Measurements from ENCODE around the gene USP17L17. TPM values are rescaled to one million over a fixed set of nuclear protein-coding genes. Genes with fewer than 3 reads are reported as not detected.

Gene USP17L17
- total RNA-seq, 1 experiment from 2014 or later: not detected

Other genes starting within 250 kb of the USP17L17 start
- not detected in 2 replicates for gene FAM90A26, start 73.5 kb upstream of the USP17L17 start, total RNA-seq (2014; rRNA removed; shearing (Covaris generic))
- gene USP17L10, start 33.2 kb upstream of the USP17L17 start, total RNA-seq (2014; rRNA removed; shearing (Covaris generic)): not detected in 2 replicates
- not detected in 2 replicates for gene USP17L11, start 28.5 kb upstream of the USP17L17 start, total RNA-seq (2014; rRNA removed; shearing (Covaris generic))
- not detected in 2 replicates for gene USP17L12, start 23.7 kb upstream of the USP17L17 start, total RNA-seq (2014; rRNA removed; shearing (Covaris generic))
- not detected in 2 replicates for gene USP17L13, start 19.0 kb upstream of the USP17L17 start, total RNA-seq (2014; rRNA removed; shearing (Covaris generic))
- not detected in 2 replicates for gene USP17L15, start 9.5 kb upstream of the USP17L17 start, total RNA-seq (2014; rRNA removed; shearing (Covaris generic))
- gene USP17L18, start 4.8 kb downstream of the USP17L17 start, total RNA-seq (2014; rRNA removed; shearing (Covaris generic)): not detected in 2 replicates
- gene USP17L19, start 9.5 kb downstream of the USP17L17 start, total RNA-seq (2014; rRNA removed; shearing (Covaris generic)): not detected in 2 replicates
- gene USP17L20, start 14.2 kb downstream of the USP17L17 start, total RNA-seq (2014; rRNA removed; shearing (Covaris generic)): not detected in 2 replicates
- gene USP17L21, start 19.0 kb downstream of the USP17L17 start, total RNA-seq (2014; rRNA removed; shearing (Covaris generic)): not detected in 2 replicates
- gene USP17L22, start 23.7 kb downstream of the USP17L17 start, total RNA-seq (2014; rRNA removed; shearing (Covaris generic)): not detected in 2 replicates
- not detected in 2 replicates for gene USP17L24, start 81.3 kb downstream of the USP17L17 start, total RNA-seq (2014; rRNA removed; shearing (Covaris generic))
- not detected in 2 replicates for gene USP17L25, start 86.0 kb downstream of the USP17L17 start, total RNA-seq (2014; rRNA removed; shearing (Covaris generic))
- not detected in 2 replicates for gene USP17L26, start 90.8 kb downstream of the USP17L17 start, total RNA-seq (2014; rRNA removed; shearing (Covaris generic))
- gene USP17L5, start 95.5 kb downstream of the USP17L17 start, total RNA-seq (2014; rRNA removed; shearing (Covaris generic)): not detected in 2 replicates
- gene USP17L27, start 100.3 kb downstream of the USP17L17 start, total RNA-seq (2014; rRNA removed; shearing (Covaris generic)): not detected in 2 replicates
- gene USP17L28, start 105.0 kb downstream of the USP17L17 start, total RNA-seq (2014; rRNA removed; shearing (Covaris generic)): not detected in 2 replicates
- gene USP17L29, start 109.8 kb downstream of the USP17L17 start, total RNA-seq (2014; rRNA removed; shearing (Covaris generic)): not detected in 2 replicates
- gene USP17L30, start 119.2 kb downstream of the USP17L17 start, total RNA-seq (2014; rRNA removed; shearing (Covaris generic)): not detected in 2 replicates
- gene DEFB131A, start 200.5 kb downstream of the USP17L17 start, total RNA-seq (2014; rRNA removed; shearing (Covaris generic)): not detected in 2 replicates